Gastrocnemius medialis (tissue), 4 donors: ENCODE measurements around the gene BIRC7.

Source experiments
- CTCF ChIP-seq, 5 experiments: fragments of 450-650 bp in 3 of 5; fragments of 200-600 bp in 2 of 5; sonication (generic) in 2 of 5; IDR thresholded peaks in 4 of 5; conservative IDR thresholded peaks in 1 of 5; 1 replicate in 4 of 5; 2 replicates in 1 of 5; pipeline ENCODE4 v1.5.1; 2016 to 2019; ENCODE audit warnings: antibody characterized with exemption in 5 of 5, mild to moderate bottlenecking in 3 of 5, moderate library complexity in 3 of 5
- POLR2A ChIP-seq, 2 donors: fragments of 450-650 bp; IDR thresholded peaks; one replicate each; pipeline ENCODE4 v1.6.1; 2017; ENCODE audit warnings: antibody characterized with exemption in 2 of 2, mild to moderate bottlenecking in 2 of 2, moderate library complexity in 2 of 2

DNA sequence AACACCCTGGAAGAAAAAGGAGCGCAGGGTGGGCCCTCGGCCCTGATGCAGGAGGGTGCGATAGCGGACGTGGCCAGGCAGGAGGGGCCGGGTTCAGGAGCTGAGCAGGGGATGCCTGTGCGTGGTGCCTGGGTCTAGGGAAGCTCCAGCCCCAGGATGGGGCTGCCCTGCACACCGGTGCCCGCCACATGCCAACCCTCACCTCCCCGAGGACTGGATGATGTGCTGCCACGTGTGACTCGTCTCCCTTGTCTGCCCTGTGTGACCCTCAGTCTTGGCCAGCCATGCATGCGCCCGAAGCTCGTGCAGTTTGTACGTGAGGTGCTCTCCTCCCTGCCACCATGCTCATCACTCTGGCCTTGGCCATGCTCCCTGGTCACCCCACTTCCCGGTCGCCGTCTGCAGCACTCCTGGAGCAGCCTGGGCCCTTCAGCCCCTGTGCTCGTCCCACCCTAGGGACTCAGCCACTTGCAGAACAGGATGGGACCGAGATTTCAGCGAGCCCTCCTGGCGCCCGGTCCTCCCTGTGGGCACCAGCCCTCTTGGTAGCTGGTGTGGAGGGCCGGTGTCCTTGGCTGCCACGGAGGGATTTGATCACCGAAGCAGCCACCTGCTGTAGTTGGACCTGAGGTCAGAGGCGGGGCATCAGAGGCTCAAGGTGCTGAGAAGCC, 53.0 kb downstream of the BIRC7 start:
- TF ChIP-seq CTCF (IDR thresholded peaks at IDR 0.05 in 4 of 5, conservative IDR thresholded peaks at IDR 0.05 in 1 of 5) (no peak), POLR2A (IDR thresholded peaks at IDR 0.05) (no peak)
